Neural progenitor cell (in vitro differentiated cells): Measurements from ENCODE around the gene DYSF. TPM values are rescaled to one million over a fixed set of nuclear protein-coding genes. Genes with fewer than 3 reads are reported as not detected.

Experiments
- DNase-seq: peaks from one replicate; pipeline ENCODE4 v3.0.0-alpha.2; 2016; ENCODE audit warnings: low spot score
- H2AFZ ChIP-seq: fragments of 200-600 bp; sonication (generic); replicated peaks from 2 replicates; pipeline ENCODE4 v1.6.1; 2016; ENCODE audit warnings: antibody characterized with exemption
- H3F3A ChIP-seq: fragments of 200-600 bp; sonication (generic); 2 replicates; pipeline ENCODE4 v1.6.1; 2016; ENCODE audit warnings: antibody characterized with exemption, low read depth
- H3K27ac ChIP-seq: fragments of 200-600 bp; sonication (generic); 2 replicates; pipeline ENCODE4 v1.5.1; 2016; ENCODE audit warnings: mild to moderate bottlenecking
- H3K27me3 ChIP-seq: fragments of 200-600 bp; sonication (generic); 2 replicates; pipeline ENCODE4 v1.6.1; 2016; ENCODE audit warnings: mild to moderate bottlenecking, moderate library complexity
- H3K36me3 ChIP-seq: fragments of 200-600 bp; sonication (generic); 2 replicates; pipeline ENCODE4 v1.5.1; 2016
- H3K4me1 ChIP-seq: fragments of 200-600 bp; sonication (generic); 2 replicates; pipeline ENCODE4 v1.6.1; 2016; ENCODE audit warnings: mixed run types
- H3K4me2 ChIP-seq: fragments of 200-600 bp; sonication (generic); 2 replicates; pipeline ENCODE4 v1.6.1; 2016
- H3K4me3 ChIP-seq: fragments of 200-600 bp; sonication (generic); 2 replicates; pipeline ENCODE4 v1.5.1; 2016
- H3K79me2 ChIP-seq: fragments of 200-600 bp; sonication (generic); 2 replicates; pipeline ENCODE4 v1.6.1; 2016; ENCODE audit warnings: low read depth
- H3K9ac ChIP-seq: fragments of 200-600 bp; sonication (generic); 2 replicates; pipeline ENCODE4 v1.6.1; 2016
- H3K9me3 ChIP-seq: fragments of 200-600 bp; sonication (generic); 2 replicates; pipeline ENCODE4 v1.5.1; 2016; ENCODE audit warnings: low read depth
- H4K20me1 ChIP-seq: fragments of 200-600 bp; sonication (generic); 2 replicates; pipeline ENCODE4 v1.6.1; 2016; ENCODE audit warnings: low read depth
- H3K27ac Mint-ChIP-seq: 3 replicates; pipeline ENCODE4 v1.8.0; 2021; ENCODE audit warnings: mixed read lengths
- H3K27me3 Mint-ChIP-seq: 2 replicates; pipeline ENCODE4 v1.8.0; 2022; ENCODE audit warnings: low read depth, mild to moderate bottlenecking, inconsistent platforms, moderate library complexity, mixed read lengths; ENCODE audit not compliant: insufficient read depth
- H3K36me3 Mint-ChIP-seq: 3 replicates; pipeline ENCODE4 v1.8.0; 2021; ENCODE audit warnings: mixed read lengths
- H3K4me1 Mint-ChIP-seq: 3 replicates; pipeline ENCODE4 v1.8.0; 2021; ENCODE audit warnings: mixed read lengths
- H3K4me3 Mint-ChIP-seq: 3 replicates; pipeline ENCODE4 v1.8.0; 2021; ENCODE audit warnings: mild to moderate bottlenecking, moderate library complexity, mixed read lengths
- H3K9me3 Mint-ChIP-seq: 3 replicates; pipeline ENCODE4 v1.8.0; 2020; ENCODE audit warnings: mixed read lengths
- EZH2 ChIP-seq: fragments of 200-600 bp; sonication (generic); IDR thresholded peaks from 2 replicates; pipeline ENCODE4 v1.6.1; 2017; ENCODE audit warnings: antibody characterized with exemption, mild to moderate bottlenecking, moderate library complexity
- EZH2phosphoT487 ChIP-seq: fragments of 200-600 bp; sonication (generic); IDR thresholded peaks from 2 replicates; pipeline ENCODE4 v1.6.1; 2017; ENCODE audit warnings: antibody characterized with exemption
- total RNA-seq: library from RNA; depleted of rRNA; stranded (reverse); fragments of >200 nt; gene quantifications from 2 replicates; pipeline ENCODE4 v1.2.3, GENCODE V29; 2015; ENCODE audit warnings: low replicate concordance
- TF ChIP-seq, protein P1 (sequence below): fragments of 200-600 bp; sonication (generic); IDR thresholded peaks from 2 replicates; pipeline ENCODE4 v1.5.1; 2017; ENCODE audit warnings: antibody characterized with exemption, mild to moderate bottlenecking

The DYSF gene
- total RNA-seq, 1 donor from 2014 or later, result 0.39 TPM

DNA sequence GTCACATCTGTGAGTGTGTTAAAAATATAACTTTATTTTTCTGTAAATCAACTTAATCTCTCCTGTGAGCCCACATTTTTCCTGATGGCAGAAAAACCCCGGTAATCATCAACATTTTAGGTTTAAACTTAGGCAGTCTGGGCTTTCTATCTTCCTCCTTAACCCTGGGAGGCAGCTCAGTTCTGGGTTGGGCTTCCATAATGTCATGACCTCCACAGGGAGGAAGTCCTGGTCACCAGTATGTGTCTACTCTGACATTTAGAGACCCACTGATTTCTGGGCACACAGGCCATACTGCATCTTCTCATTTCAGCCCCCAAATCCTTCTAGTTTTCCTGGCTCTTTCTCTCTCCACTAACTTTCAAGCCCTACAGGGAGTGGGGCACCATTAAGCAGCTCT is 181.2 kb downstream of the DYSF start:
- H3F3A ChIP-seq, result no peaks in the 10 kb centered on the region
- DNase-seq, result no peak
- no peak overlapping the region for H2AFZ ChIP-seq
- H3K9me3 ChIP-seq, result no peaks in the 10 kb centered on the region
- Mint-ChIP-seq H3K9me3 (no peaks in the 10 kb centered on the region), H3K27ac (no peak overlapping the region), H3K27me3 (peaks cover 8% of the 10 kb centered on the region), H3K4me1 (peaks cover 7% of the 10 kb centered on the region), H3K4me3 (no peak overlapping the region), H3K36me3 (no peaks in the 10 kb centered on the region)
- no peak overlapping the region for H3K4me2 ChIP-seq
- peaks cover 6% of the 10 kb centered on the region for H3K4me1 ChIP-seq
- no peak overlapping the region for H3K9ac ChIP-seq
- TF ChIP-seq EZH2phosphoT487 (no peak), EZH2 (no peak)
- TF ChIP-seq, protein P1, sequence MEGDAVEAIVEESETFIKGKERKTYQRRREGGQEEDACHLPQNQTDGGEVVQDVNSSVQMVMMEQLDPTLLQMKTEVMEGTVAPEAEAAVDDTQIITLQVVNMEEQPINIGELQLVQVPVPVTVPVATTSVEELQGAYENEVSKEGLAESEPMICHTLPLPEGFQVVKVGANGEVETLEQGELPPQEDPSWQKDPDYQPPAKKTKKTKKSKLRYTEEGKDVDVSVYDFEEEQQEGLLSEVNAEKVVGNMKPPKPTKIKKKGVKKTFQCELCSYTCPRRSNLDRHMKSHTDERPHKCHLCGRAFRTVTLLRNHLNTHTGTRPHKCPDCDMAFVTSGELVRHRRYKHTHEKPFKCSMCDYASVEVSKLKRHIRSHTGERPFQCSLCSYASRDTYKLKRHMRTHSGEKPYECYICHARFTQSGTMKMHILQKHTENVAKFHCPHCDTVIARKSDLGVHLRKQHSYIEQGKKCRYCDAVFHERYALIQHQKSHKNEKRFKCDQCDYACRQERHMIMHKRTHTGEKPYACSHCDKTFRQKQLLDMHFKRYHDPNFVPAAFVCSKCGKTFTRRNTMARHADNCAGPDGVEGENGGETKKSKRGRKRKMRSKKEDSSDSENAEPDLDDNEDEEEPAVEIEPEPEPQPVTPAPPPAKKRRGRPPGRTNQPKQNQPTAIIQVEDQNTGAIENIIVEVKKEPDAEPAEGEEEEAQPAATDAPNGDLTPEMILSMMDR, result no peak
- H3K36me3 ChIP-seq, result no peaks in the 10 kb centered on the region
- no peaks in the 10 kb centered on the region for H3K79me2 ChIP-seq
- no peaks in the 10 kb centered on the region for H3K27me3 ChIP-seq
- no peak overlapping the region for H3K27ac ChIP-seq
- no peak overlapping the region for H3K4me3 ChIP-seq
- no peaks in the 10 kb centered on the region for H4K20me1 ChIP-seq

GRCh38 chr2:71635798-71636197 is 182.4 kb downstream of the DYSF start:
- H3F3A ChIP-seq, result no peaks in the 10 kb centered on the region
- no peaks in the 10 kb centered on the region for H3K36me3 Mint-ChIP-seq
- no peaks in the 10 kb centered on the region for H4K20me1 ChIP-seq
- no peak overlapping the region for H3K4me3 ChIP-seq
- no peak overlapping the region for H3K4me2 ChIP-seq
- H3K27ac Mint-ChIP-seq, result no peak overlapping the region
- no peak overlapping the region for H3K27ac ChIP-seq
- peaks cover 4% of the 10 kb centered on the region for H3K27me3 Mint-ChIP-seq
- no peaks in the 10 kb centered on the region for H3K9me3 Mint-ChIP-seq
- peaks cover 7% of the 10 kb centered on the region for H3K4me1 Mint-ChIP-seq
- H3K4me3 Mint-ChIP-seq, result no peak overlapping the region
- H3K36me3 ChIP-seq, result no peaks in the 10 kb centered on the region
- H3K9me3 ChIP-seq, result no peaks in the 10 kb centered on the region
- TF ChIP-seq EZH2 (no peak), EZH2phosphoT487 (no peak)
- TF ChIP-seq, protein P1, result no peak
- H3K4me1 ChIP-seq, result peaks cover 6% of the 10 kb centered on the region
- H3K27me3 ChIP-seq, result no peaks in the 10 kb centered on the region
- H2AFZ ChIP-seq, result no peak overlapping the region
- DNase-seq, result no peak
- no peaks in the 10 kb centered on the region for H3K79me2 ChIP-seq
- no peak overlapping the region for H3K9ac ChIP-seq

- no peaks in the 10 kb centered on the region for H4K20me1 ChIP-seq
- no peak overlapping the region for H3K4me3 ChIP-seq
- no peaks in the 10 kb centered on the region for H3F3A ChIP-seq
- Mint-ChIP-seq H3K9me3 (no peaks in the 10 kb centered on the region), H3K27ac (no peak overlapping the region), H3K36me3 (no peaks in the 10 kb centered on the region), H3K4me3 (no peak overlapping the region), H3K27me3 (peaks cover 4% of the 10 kb centered on the region), H3K4me1 (peaks cover 7% of the 10 kb centered on the region)
- H3K9ac ChIP-seq, result no peak overlapping the region
- no peak overlapping the region for H3K27ac ChIP-seq
- no peaks in the 10 kb centered on the region for H3K4me1 ChIP-seq
- no peaks in the 10 kb centered on the region for H3K79me2 ChIP-seq
- no peaks in the 10 kb centered on the region for H3K9me3 ChIP-seq
- H3K36me3 ChIP-seq, result no peaks in the 10 kb centered on the region
- no peaks in the 10 kb centered on the region for H3K27me3 ChIP-seq
- TF ChIP-seq EZH2 (no peak), EZH2phosphoT487 (no peak)
- TF ChIP-seq, protein P1, result no peak
- H3K4me2 ChIP-seq, result no peak overlapping the region
- no peak for DNase-seq
- H2AFZ ChIP-seq, result no peak overlapping the region
Observed at GRCh38 chr2:71637168-71637567, 183.8 kb downstream of the DYSF start.
